Prostate gland (tissue), 2 donors: ENCODE data around the gene ZNF57. TPM values are rescaled to one million over a fixed set of nuclear protein-coding genes. Genes with fewer than 3 reads are reported as not detected.

ENCODE experiments used
- DNase-seq: peaks from one replicate; pipeline ENCODE4 v3.0.0-alpha.2; 2019; ENCODE audit warnings: low spot score
- H3K27ac ChIP-seq, 2 donors: fragments of 200-600 bp; sonication (generic); 2 replicates each; pipeline ENCODE4 v1.5.1; 2017 to 2019
- H3K27me3 ChIP-seq: fragments of 200-600 bp; sonication (generic); replicated peaks from 2 replicates; pipeline ENCODE4 v1.5.1; 2019; ENCODE audit not compliant: insufficient read depth
- H3K36me3 ChIP-seq, 2 donors: fragments of 200-600 bp; sonication (generic); 1 replicate in 1 of 2; 2 replicates in 1 of 2; pipeline versions ENCODE4 v1.5.1 to v1.8.1; 2017 to 2019
- H3K4me1 ChIP-seq: fragments of 200-600 bp; sonication (generic); replicated peaks from 2 replicates; pipeline ENCODE4 v1.5.1; 2019
- H3K4me3 ChIP-seq, 2 donors: fragments of 200-600 bp; sonication (generic); 2 replicates each; pipeline ENCODE4 v1.5.1; 2017 to 2019
- H3K9me3 ChIP-seq: fragments of 200-600 bp; sonication (generic); 2 replicates; pipeline ENCODE4 v1.5.1; 2017
- POLR2A ChIP-seq: fragments of 450-650 bp; IDR thresholded peaks from one replicate; pipeline ENCODE4 v1.6.1; 2016; ENCODE audit warnings: antibody characterized with exemption, mild to moderate bottlenecking
- POLR2AphosphoS5 ChIP-seq: sonication (generic); formaldehyde crosslinking; IDR thresholded peaks from one replicate; pipeline ENCODE4 v1.6.1; 2017; ENCODE audit warnings: antibody characterized with exemption
- WGBS: methylation state at CpG from one replicate; pipeline ENCODE4 v1.1.5; 2018; 5-methylcytosine and 5-hydroxymethylcytosine counted together
- intact Hi-C: fragments of 100-400 bp; cut with DNase I; formaldehyde crosslinking; loops from one replicate; pipeline ENCODE4 v1.14.2; 2022
- total RNA-seq, 2 donors: library from RNA; depleted of rRNA; stranded (reverse); fragments of >200 nt; gene quantifications; one replicate each; pipeline ENCODE4 v1.1.0, GENCODE V29; 2016
- TF ChIP-seq, protein P1 (sequence below), 4 experiments: fragments of 200-600 bp in 2 of 4; fragments of 450-650 bp in 2 of 4; sonication (generic) in 2 of 4; IDR thresholded peaks; 1 replicate in 3 of 4; 2 replicates in 1 of 4; pipeline ENCODE4 v1.5.1; 2016 to 2019; ENCODE audit warnings: antibody characterized with exemption in 4 of 4, mild to moderate bottlenecking in 2 of 4, moderate library complexity in 2 of 4

ZNF57 gene
- total RNA-seq, 2 donors from 2014 or later = 4.8 to 10.7 TPM

- DNase-seq = no peak
- Histone ChIP-seq H3K27ac (no peak overlapping the region), H3K4me3 (no peak overlapping the region), H3K4me1 (no peaks in the 10 kb centered on the region), H3K9me3 (peaks cover 9% of the 10 kb centered on the region), H3K36me3 (peaks cover 14 to 19% of the 10 kb centered on the region in 2 donors), H3K27me3 (no peaks in the 10 kb centered on the region)
- WGBS = 94% methylated on average over 5 of the region's 5 CpGs
- intact Hi-C loops = no loop called here
- TF ChIP-seq, protein P1, sequence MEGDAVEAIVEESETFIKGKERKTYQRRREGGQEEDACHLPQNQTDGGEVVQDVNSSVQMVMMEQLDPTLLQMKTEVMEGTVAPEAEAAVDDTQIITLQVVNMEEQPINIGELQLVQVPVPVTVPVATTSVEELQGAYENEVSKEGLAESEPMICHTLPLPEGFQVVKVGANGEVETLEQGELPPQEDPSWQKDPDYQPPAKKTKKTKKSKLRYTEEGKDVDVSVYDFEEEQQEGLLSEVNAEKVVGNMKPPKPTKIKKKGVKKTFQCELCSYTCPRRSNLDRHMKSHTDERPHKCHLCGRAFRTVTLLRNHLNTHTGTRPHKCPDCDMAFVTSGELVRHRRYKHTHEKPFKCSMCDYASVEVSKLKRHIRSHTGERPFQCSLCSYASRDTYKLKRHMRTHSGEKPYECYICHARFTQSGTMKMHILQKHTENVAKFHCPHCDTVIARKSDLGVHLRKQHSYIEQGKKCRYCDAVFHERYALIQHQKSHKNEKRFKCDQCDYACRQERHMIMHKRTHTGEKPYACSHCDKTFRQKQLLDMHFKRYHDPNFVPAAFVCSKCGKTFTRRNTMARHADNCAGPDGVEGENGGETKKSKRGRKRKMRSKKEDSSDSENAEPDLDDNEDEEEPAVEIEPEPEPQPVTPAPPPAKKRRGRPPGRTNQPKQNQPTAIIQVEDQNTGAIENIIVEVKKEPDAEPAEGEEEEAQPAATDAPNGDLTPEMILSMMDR (IDR thresholded peaks at IDR 0.05) = no peak
- TF ChIP-seq POLR2AphosphoS5 (no peak), POLR2A (no peak)
These were observed 44.2 kb upstream of the ZNF57 start for GRCh38 chr19:2856457-2857050.

GRCh38 chr19:2858864-2859263 lies 41.9 kb upstream of the ZNF57 start:
- no peak for DNase-seq
- no peaks in the 10 kb centered on the region for H3K9me3 ChIP-seq
- intact Hi-C loops = no loop called here
- no peak overlapping the region for H3K27ac ChIP-seq
- H3K36me3 ChIP-seq = no peaks in the 10 kb centered on the region
- H3K27me3 ChIP-seq = no peaks in the 10 kb centered on the region
- TF ChIP-seq POLR2AphosphoS5 (no peak), POLR2A (no peak)
- H3K4me3 ChIP-seq = no peak overlapping the region
- 83% methylated on average over 27 of the region's 27 CpGs for WGBS
- H3K4me1 ChIP-seq = no peaks in the 10 kb centered on the region

- no peaks in the 10 kb centered on the region for H3K36me3 ChIP-seq
- no peaks in the 10 kb centered on the region for H3K9me3 ChIP-seq
- no peak overlapping the region for H3K27ac ChIP-seq
- no peaks in the 10 kb centered on the region for H3K4me1 ChIP-seq
- DNase-seq = no peak
- WGBS = 63% methylated on average over 10 of the region's 10 CpGs
- no peak overlapping the region for H3K4me3 ChIP-seq
- no peak for TF ChIP-seq POLR2A
- no peak for TF ChIP-seq POLR2AphosphoS5
- TF ChIP-seq, protein P1 (IDR thresholded peaks at IDR 0.05) = no peak
- H3K27me3 ChIP-seq = no peaks in the 10 kb centered on the region
- intact Hi-C loops = no loop called here
These were observed 36.9 kb upstream of the ZNF57 start for GRCh38 chr19:2863816-2864215.

- no peak overlapping the region for H3K27ac ChIP-seq
- no peak for DNase-seq
- H3K4me3 ChIP-seq = no peak overlapping the region
- no peak for TF ChIP-seq POLR2A
- H3K9me3 ChIP-seq = no peaks in the 10 kb centered on the region
- no peaks in the 10 kb centered on the region for H3K36me3 ChIP-seq
- WGBS = 38% methylated on average over 12 of the region's 12 CpGs
- no peaks in the 10 kb centered on the region for H3K27me3 ChIP-seq
- no peaks in the 10 kb centered on the region for H3K4me1 ChIP-seq
- intact Hi-C loops = no loop called here
These were observed 35.2 kb upstream of the ZNF57 start for GRCh38 chr19:2865334-2866100.

GRCh38 chr19:2866495-2867024 lies 34.2 kb upstream of the ZNF57 start:
- no peak for DNase-seq
- Histone ChIP-seq H3K9me3 (no peaks in the 10 kb centered on the region), H3K27ac (no peak overlapping the region), H3K36me3 (no peaks in the 10 kb centered on the region), H3K4me3 (no peak overlapping the region), H3K27me3 (no peaks in the 10 kb centered on the region), H3K4me1 (no peaks in the 10 kb centered on the region)
- 84% methylated on average over 8 of the region's 8 CpGs for WGBS
- intact Hi-C loops = no loop called here
- TF ChIP-seq, protein P1 (IDR thresholded peaks at IDR 0.05) = no peak
- TF ChIP-seq POLR2A = no peak
- no peak for TF ChIP-seq POLR2AphosphoS5
